ENCODE data around the gene RAB10.

GRCh38 chr2:26157580-26157979 is 123.7 kb downstream of the RAB10 start:
- TF ChIP-seq, protein P1, sequence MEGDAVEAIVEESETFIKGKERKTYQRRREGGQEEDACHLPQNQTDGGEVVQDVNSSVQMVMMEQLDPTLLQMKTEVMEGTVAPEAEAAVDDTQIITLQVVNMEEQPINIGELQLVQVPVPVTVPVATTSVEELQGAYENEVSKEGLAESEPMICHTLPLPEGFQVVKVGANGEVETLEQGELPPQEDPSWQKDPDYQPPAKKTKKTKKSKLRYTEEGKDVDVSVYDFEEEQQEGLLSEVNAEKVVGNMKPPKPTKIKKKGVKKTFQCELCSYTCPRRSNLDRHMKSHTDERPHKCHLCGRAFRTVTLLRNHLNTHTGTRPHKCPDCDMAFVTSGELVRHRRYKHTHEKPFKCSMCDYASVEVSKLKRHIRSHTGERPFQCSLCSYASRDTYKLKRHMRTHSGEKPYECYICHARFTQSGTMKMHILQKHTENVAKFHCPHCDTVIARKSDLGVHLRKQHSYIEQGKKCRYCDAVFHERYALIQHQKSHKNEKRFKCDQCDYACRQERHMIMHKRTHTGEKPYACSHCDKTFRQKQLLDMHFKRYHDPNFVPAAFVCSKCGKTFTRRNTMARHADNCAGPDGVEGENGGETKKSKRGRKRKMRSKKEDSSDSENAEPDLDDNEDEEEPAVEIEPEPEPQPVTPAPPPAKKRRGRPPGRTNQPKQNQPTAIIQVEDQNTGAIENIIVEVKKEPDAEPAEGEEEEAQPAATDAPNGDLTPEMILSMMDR (IDR thresholded peaks at IDR 0.05; ENCODE audit: low read depth, low read length): no peak
- TF ChIP-seq POLR2A (IDR thresholded peaks at IDR 0.05; ENCODE audit: extremely low read depth, insufficient read length) (no peak), MYC (IDR thresholded peaks at IDR 0.05; ENCODE audit: low read depth, low read length) (no peak)

All from NB4 (cell line).